Measurements from ENCODE around the gene SNAI3.
A peak's percentile ranks its signal among the peaks of the same experiment; 100 is the strongest.

SNAI3 gene

DNA sequence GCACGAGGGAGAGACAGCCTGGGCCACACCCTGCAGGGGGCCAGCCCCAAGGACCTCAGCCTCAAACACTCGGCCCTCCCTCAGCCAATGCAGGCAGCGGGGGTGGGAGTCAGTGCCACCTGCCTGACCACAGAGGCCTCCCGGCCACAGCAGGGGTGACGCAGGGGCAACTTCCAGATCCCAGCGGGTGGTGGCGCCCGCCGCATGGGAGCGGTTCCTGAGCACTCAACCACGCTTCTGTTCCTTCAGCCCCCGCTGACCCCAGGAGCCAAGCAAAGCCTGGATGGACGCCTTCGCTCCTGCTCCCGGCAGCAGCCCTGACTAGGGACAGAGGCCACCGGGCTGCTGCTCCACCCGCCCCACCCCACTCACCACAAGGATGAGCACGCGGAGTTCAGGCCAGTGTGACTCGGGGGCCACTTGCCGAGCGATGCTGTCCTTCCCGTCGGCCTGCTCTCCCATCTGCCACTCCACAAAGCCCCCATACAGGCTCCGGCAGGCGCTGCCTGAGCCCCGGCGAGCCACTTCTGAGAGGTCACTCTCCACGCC, 30.5 kb downstream of the SNAI3 start:
- ChIA-PET CTCF (no interaction called here), POLR2A (no interaction called here)
- Histone ChIP-seq H3K27ac (ENCODE audit: extremely low read depth, low read depth, low read length) (no peak overlapping the region), H3K4me3 (ENCODE audit: low read depth, low read length) (no peak overlapping the region), H3K36me3 (ENCODE audit: control insufficient read depth in 2 of 2, insufficient read depth in 1 of 2, low read length in 2 of 2) (peaks cover 0 to 15% of the 10 kb centered on the region in 2 experiments; a peak in 1 of 3 replicates), H3K4me1 (ENCODE audit: control insufficient read depth, insufficient read depth, low read length) (peaks cover 4% of the 10 kb centered on the region; the same call in 1 of the 2 replicates), H3K9me3 (ENCODE audit: control insufficient read depth, insufficient read depth, low read depth, low read length) (no peaks in the 10 kb centered on the region)
- TF ChIP-seq, protein P1, sequence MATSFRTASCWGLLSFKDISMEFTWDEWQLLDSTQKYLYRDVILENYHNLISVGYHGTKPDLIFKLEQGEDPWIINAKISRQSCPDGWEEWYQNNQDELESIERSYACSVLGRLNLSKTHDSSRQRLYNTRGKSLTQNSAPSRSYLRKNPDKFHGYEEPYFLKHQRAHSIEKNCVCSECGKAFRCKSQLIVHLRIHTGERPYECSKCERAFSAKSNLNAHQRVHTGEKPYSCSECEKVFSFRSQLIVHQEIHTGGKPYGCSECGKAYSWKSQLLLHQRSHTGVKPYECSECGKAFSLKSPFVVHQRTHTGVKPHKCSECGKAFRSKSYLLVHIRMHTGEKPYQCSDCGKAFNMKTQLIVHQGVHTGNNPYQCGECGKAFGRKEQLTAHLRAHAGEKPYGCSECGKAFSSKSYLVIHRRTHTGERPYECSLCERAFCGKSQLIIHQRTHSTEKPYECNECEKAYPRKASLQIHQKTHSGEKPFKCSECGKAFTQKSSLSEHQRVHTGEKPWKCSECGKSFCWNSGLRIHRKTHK (tag by site-specific recombination; IDR thresholded peaks at IDR 0.05): no peak
- TF ChIP-seq, protein P2, sequence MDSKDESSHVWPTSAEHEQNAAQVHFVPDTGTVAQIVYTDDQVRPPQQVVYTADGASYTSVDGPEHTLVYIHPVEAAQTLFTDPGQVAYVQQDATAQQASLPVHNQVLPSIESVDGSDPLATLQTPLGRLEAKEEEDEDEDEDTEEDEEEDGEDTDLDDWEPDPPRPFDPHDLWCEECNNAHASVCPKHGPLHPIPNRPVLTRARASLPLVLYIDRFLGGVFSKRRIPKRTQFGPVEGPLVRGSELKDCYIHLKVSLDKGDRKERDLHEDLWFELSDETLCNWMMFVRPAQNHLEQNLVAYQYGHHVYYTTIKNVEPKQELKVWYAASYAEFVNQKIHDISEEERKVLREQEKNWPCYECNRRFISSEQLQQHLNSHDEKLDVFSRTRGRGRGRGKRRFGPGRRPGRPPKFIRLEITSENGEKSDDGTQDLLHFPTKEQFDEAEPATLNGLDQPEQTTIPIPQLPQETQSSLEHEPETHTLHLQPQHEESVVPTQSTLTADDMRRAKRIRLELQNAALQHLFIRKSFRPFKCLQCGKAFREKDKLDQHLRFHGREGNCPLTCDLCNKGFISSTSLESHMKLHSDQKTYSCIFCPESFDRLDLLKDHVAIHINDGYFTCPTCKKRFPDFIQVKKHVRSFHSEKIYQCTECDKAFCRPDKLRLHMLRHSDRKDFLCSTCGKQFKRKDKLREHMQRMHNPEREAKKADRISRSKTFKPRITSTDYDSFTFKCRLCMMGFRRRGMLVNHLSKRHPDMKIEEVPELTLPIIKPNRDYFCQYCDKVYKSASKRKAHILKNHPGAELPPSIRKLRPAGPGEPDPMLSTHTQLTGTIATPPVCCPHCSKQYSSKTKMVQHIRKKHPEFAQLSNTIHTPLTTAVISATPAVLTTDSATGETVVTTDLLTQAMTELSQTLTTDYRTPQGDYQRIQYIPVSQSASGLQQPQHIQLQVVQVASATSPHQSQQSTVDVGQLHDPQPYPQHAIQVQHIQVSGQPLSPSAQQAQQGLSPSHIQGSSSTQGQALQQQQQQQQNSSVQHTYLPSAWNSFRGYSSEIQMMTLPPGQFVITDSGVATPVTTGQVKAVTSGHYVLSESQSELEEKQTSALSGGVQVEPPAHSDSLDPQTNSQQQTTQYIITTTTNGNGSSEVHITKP (tag by site-specific recombination; IDR thresholded peaks at IDR 0.05): no peak
- TF ChIP-seq, protein P3, sequence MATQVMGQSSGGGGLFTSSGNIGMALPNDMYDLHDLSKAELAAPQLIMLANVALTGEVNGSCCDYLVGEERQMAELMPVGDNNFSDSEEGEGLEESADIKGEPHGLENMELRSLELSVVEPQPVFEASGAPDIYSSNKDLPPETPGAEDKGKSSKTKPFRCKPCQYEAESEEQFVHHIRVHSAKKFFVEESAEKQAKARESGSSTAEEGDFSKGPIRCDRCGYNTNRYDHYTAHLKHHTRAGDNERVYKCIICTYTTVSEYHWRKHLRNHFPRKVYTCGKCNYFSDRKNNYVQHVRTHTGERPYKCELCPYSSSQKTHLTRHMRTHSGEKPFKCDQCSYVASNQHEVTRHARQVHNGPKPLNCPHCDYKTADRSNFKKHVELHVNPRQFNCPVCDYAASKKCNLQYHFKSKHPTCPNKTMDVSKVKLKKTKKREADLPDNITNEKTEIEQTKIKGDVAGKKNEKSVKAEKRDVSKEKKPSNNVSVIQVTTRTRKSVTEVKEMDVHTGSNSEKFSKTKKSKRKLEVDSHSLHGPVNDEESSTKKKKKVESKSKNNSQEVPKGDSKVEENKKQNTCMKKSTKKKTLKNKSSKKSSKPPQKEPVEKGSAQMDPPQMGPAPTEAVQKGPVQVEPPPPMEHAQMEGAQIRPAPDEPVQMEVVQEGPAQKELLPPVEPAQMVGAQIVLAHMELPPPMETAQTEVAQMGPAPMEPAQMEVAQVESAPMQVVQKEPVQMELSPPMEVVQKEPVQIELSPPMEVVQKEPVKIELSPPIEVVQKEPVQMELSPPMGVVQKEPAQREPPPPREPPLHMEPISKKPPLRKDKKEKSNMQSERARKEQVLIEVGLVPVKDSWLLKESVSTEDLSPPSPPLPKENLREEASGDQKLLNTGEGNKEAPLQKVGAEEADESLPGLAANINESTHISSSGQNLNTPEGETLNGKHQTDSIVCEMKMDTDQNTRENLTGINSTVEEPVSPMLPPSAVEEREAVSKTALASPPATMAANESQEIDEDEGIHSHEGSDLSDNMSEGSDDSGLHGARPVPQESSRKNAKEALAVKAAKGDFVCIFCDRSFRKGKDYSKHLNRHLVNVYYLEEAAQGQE (tag by site-specific recombination; IDR thresholded peaks at IDR 0.05): no peak
- peak; percentile 38; the same call in 1 of the 2 replicates for TF ChIP-seq ZIC2 (tag by site-specific recombination; IDR thresholded peaks at IDR 0.05)

DNA sequence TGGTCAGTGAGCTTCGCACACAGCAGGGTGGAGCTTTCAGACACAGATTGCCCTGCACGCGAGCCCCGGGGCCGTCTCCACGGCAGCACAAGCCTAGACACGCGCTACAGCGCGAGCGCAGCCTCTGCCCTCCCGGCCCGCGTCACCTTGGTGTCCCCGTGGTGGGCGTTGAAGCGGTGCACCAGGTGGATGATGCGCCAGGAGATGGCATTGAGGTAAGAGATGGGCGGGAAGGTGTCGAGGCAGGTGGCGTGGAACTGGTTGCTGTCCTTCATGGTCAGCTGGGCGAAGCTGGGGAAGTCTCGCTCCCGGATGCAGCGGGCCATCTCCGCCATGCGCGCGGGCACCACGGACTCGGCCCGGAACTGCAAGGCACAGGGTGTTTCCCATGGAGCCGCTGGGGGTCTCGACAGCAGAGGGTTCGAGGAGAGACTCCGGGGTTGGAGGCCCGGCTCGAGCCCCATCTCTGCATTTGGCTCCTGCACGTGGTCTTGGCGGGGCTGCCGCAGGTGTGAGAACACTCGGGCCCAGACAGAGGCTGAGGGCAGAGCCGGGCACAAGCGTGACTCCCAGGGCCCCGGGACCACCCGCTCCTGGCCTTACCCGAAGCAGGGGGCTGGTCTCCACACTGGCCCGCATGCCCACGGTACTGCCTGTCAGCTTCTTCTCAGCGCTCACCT, 31.1 kb downstream of the SNAI3 start:
- Histone ChIP-seq H3K27ac (ENCODE audit: extremely low read depth, low read depth, low read length) (no peak overlapping the region), H3K4me1 (ENCODE audit: control insufficient read depth, insufficient read depth, low read length) (peaks cover 4% of the 10 kb centered on the region; the same call in 1 of the 2 replicates), H3K4me3 (ENCODE audit: low read depth, low read length) (no peak overlapping the region), H3K36me3 (ENCODE audit: control insufficient read depth in 2 of 2, insufficient read depth in 1 of 2, low read length in 2 of 2) (peaks cover 0 to 15% of the 10 kb centered on the region in 2 experiments; a peak in 1 of 3 replicates), H3K9me3 (ENCODE audit: control insufficient read depth, insufficient read depth, low read depth, low read length) (no peaks in the 10 kb centered on the region)
- ChIA-PET POLR2A (no interaction called here), CTCF (interaction anchor here (0.7 kb wide), 1 partner anchor 192 kb away, joined by 3 read pairs; no protein-coding TSS in a partner anchor)
- TF ChIP-seq HOXA7 (CRISPR knock-in tag; IDR thresholded peaks at IDR 0.05; ENCODE audit: borderline replicate concordance): no peak
- TF ChIP-seq, protein P4, sequence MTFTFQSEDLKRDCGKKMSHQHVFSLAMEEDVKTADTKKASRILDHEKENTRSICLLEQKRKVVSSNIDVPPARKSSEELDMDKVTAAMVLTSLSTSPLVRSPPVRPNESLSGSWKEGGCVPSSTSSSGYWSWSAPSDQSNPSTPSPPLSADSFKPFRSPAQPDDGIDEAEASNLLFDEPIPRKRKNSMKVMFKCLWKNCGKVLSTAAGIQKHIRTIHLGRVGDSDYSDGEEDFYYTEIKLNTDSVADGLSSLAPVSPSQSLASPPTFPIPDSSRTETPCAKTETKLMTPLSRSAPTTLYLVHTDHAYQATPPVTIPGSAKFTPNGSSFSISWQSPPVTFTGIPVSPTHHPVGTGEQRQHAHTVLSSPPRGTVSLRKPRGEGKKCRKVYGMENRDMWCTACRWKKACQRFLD (tag by site-specific recombination; IDR thresholded peaks at IDR 0.05): no peak
- TF ChIP-seq ZNF670 (tag by site-specific recombination; IDR thresholded peaks at IDR 0.05; ENCODE audit: low read depth): no peak
- TF ChIP-seq, protein P5, sequence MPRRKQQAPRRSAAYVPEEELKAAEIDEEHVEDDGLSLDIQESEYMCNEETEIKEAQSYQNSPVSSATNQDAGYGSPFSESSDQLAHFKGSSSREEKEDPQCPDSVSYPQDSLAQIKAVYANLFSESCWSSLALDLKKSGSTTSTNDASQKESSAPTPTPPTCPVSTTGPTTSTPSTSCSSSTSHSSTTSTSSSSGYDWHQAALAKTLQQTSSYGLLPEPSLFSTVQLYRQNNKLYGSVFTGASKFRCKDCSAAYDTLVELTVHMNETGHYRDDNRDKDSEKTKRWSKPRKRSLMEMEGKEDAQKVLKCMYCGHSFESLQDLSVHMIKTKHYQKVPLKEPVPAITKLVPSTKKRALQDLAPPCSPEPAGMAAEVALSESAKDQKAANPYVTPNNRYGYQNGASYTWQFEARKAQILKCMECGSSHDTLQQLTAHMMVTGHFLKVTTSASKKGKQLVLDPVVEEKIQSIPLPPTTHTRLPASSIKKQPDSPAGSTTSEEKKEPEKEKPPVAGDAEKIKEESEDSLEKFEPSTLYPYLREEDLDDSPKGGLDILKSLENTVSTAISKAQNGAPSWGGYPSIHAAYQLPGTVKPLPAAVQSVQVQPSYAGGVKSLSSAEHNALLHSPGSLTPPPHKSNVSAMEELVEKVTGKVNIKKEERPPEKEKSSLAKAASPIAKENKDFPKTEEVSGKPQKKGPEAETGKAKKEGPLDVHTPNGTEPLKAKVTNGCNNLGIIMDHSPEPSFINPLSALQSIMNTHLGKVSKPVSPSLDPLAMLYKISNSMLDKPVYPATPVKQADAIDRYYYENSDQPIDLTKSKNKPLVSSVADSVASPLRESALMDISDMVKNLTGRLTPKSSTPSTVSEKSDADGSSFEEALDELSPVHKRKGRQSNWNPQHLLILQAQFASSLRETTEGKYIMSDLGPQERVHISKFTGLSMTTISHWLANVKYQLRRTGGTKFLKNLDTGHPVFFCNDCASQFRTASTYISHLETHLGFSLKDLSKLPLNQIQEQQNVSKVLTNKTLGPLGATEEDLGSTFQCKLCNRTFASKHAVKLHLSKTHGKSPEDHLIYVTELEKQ (tag by site-specific recombination; IDR thresholded peaks at IDR 0.05; ENCODE audit: borderline replicate concordance): no peak
- no peak for TF ChIP-seq ZNF600 (tag by site-specific recombination; IDR thresholded peaks at IDR 0.05)
- TF ChIP-seq ZNF843 (tag by site-specific recombination; IDR thresholded peaks at IDR 0.05): no peak
- TF ChIP-seq ZNF133 (tag by site-specific recombination; IDR thresholded peaks at IDR 0.05): no peak
- TF ChIP-seq, protein P6, sequence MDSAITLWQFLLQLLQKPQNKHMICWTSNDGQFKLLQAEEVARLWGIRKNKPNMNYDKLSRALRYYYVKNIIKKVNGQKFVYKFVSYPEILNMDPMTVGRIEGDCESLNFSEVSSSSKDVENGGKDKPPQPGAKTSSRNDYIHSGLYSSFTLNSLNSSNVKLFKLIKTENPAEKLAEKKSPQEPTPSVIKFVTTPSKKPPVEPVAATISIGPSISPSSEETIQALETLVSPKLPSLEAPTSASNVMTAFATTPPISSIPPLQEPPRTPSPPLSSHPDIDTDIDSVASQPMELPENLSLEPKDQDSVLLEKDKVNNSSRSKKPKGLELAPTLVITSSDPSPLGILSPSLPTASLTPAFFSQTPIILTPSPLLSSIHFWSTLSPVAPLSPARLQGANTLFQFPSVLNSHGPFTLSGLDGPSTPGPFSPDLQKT (IDR thresholded peaks at IDR 0.05; ENCODE audit: borderline replicate concordance, low read depth, low read length): no peak
- no peak for TF ChIP-seq ZNF211 (tag by site-specific recombination; IDR thresholded peaks at IDR 0.05; ENCODE audit: low read depth)
- no peak for TF ChIP-seq ZNF140 (tag by site-specific recombination; IDR thresholded peaks at IDR 0.05)
